Stomach (tissue), 9 donors: ENCODE measurements around the gene SCYL3. TPM values are rescaled to one million over a fixed set of nuclear protein-coding genes. Genes with fewer than 3 reads are reported as not detected.
A peak's percentile ranks its signal among the peaks of the same experiment; 100 is the strongest.
"Not testable (repeated sequence)": the region's sequence is repeated elsewhere in the genome, so short reads cannot be mapped to it uniquely, and the experiment has no call there.

Source experiments
- DNase-seq, 2 donors: peaks; one replicate each; pipeline versions ENCODE4 v3.0.0 to v3.0.0-alpha.2; 2013 to 2019
- H3K27ac ChIP-seq, 5 donors: fragments of 200-600 bp in 4 of 5; sonication (generic) in 4 of 5; one replicate each; pipeline ENCODE4 v1.5.1; 2013 to 2019; ENCODE audit warnings: mild to moderate bottlenecking in 1 of 5, moderate library complexity in 1 of 5
- H3K27me3 ChIP-seq, 3 donors: fragments of 200-600 bp; sonication (generic); one replicate each; pipeline ENCODE4 v1.5.1; 2017 to 2019; ENCODE audit warnings: mixed run types in 1 of 3
- H3K36me3 ChIP-seq, 4 donors: fragments of 200-600 bp; sonication (generic); 1 replicate in 3 of 4; 2 replicates in 1 of 4; pipeline ENCODE4 v1.5.1; 2016 to 2019
- H3K4me1 ChIP-seq, 4 donors: fragments of 200-600 bp; sonication (generic); one replicate each; pipeline ENCODE4 v1.5.1; 2016 to 2019
- H3K4me3 ChIP-seq, 4 donors: fragments of 200-600 bp; sonication (generic) in 3 of 4; one replicate each; pipeline ENCODE4 v1.5.1; 2016 to 2019; ENCODE audit warnings: mild to moderate bottlenecking in 1 of 4
- H3K9me3 ChIP-seq, 4 donors: fragments of 200-600 bp; sonication (generic); one replicate each; pipeline ENCODE4 v1.5.1; 2016 to 2019
- EP300 ChIP-seq: sonication (generic); formaldehyde crosslinking; IDR thresholded peaks from one replicate; pipeline ENCODE4 v1.6.1; 2017; ENCODE audit warnings: antibody characterized with exemption
- POLR2A ChIP-seq, 4 donors: fragments of 450-650 bp; IDR thresholded peaks; one replicate each; pipeline ENCODE4 v1.6.1; 2016; ENCODE audit warnings: antibody characterized with exemption in 4 of 4, control low read depth in 2 of 4, mild to moderate bottlenecking in 1 of 4, moderate library complexity in 1 of 4
- POLR2AphosphoS5 ChIP-seq, 3 donors: sonication (generic); formaldehyde crosslinking; IDR thresholded peaks; one replicate each; pipeline ENCODE4 v1.6.1; 2016; ENCODE audit warnings: antibody characterized with exemption in 3 of 3
- WGBS, 5 donors: extraction: QIAGEN DNeasy Blood & Tissue Kit in 3 of 5; methylation state at CpG; one replicate each; pipeline versions ENCODE4 v1.1.5 to v1.1.7; 2013 to 2018; 5-methylcytosine and 5-hydroxymethylcytosine counted together
- intact Hi-C: fragments of 100-400 bp; cut with DNase I; formaldehyde crosslinking; loops from one replicate; pipeline ENCODE4 v1.15.1; 2023; ENCODE audit warnings: low total_unique reads
- polyA plus RNA-seq, 3 donors: library from polyadenylated mRNA; stranded (reverse); fragments of 200-250 nt; gene quantifications; one replicate each; pipeline ENCODE4 v1.2.3, GENCODE V29; 2013
- total RNA-seq, 5 donors: library from RNA; depleted of rRNA; stranded (reverse); fragments of >200 nt; gene quantifications; one replicate each; pipeline versions ENCODE4 v1.1.0 to v1.2.3, GENCODE V29; 2014 to 2016
- TF ChIP-seq, protein P1 (sequence below), 7 experiments: fragments of 450-650 bp in 4 of 7; fragments of 200-600 bp in 3 of 7; sonication (generic) in 3 of 7; IDR thresholded peaks; one replicate each; pipeline ENCODE4 v1.5.1; 2016 to 2019; ENCODE audit warnings: antibody characterized with exemption in 7 of 7, control low read depth in 2 of 7, mild to moderate bottlenecking in 1 of 7
- donor health status: healthy with polysubstance abuse.
- donor health status: Bipolar disorder and iron deficiency.
- donor health status: healthy.

SCYL3 gene
- total and polyA plus RNA-seq, 8 donors = 2.3 to 17.1 (median 4.7) TPM

- TF ChIP-seq POLR2A (IDR thresholded peaks at IDR 0.05) = no peak
- 95 to 100% (median 95%) methylated on average over 1 of the region's 1 CpG for WGBS, 5 donors
- intact Hi-C loops = no loop called here
- Histone ChIP-seq H3K27me3 (no peaks in the 10 kb centered on the region), H3K27ac (no peak overlapping the region), H3K4me3 (no peak overlapping the region), H3K9me3 (no peaks in the 10 kb centered on the region), H3K36me3 (peaks cover 84 to 100% (median 100%) of the 10 kb centered on the region in 4 donors), H3K4me1 (peaks cover 0 to 8% (median 0%) of the 10 kb centered on the region in 4 donors)
- DNase-seq = no peak
Observed at GRCh38 chr1:169869426-169869825, 24.3 kb downstream of the SCYL3 start.

- no peak overlapping the region for H3K4me3 ChIP-seq
- intact Hi-C loops = no loop called here
- no peaks in the 10 kb centered on the region for H3K9me3 ChIP-seq
- H3K4me1 ChIP-seq = peaks cover 0 to 4% (median 0%) of the 10 kb centered on the region in 4 donors
- whole genome bisulfite sequencing, 5 donors = 91 to 100% (median 98%) methylated on average over 2 of the region's 2 CpGs
- no peak overlapping the region for H3K27ac ChIP-seq
- no peak for DNase-seq
- no peaks in the 10 kb centered on the region for H3K27me3 ChIP-seq
- TF ChIP-seq, protein P1, sequence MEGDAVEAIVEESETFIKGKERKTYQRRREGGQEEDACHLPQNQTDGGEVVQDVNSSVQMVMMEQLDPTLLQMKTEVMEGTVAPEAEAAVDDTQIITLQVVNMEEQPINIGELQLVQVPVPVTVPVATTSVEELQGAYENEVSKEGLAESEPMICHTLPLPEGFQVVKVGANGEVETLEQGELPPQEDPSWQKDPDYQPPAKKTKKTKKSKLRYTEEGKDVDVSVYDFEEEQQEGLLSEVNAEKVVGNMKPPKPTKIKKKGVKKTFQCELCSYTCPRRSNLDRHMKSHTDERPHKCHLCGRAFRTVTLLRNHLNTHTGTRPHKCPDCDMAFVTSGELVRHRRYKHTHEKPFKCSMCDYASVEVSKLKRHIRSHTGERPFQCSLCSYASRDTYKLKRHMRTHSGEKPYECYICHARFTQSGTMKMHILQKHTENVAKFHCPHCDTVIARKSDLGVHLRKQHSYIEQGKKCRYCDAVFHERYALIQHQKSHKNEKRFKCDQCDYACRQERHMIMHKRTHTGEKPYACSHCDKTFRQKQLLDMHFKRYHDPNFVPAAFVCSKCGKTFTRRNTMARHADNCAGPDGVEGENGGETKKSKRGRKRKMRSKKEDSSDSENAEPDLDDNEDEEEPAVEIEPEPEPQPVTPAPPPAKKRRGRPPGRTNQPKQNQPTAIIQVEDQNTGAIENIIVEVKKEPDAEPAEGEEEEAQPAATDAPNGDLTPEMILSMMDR (IDR thresholded peaks at IDR 0.05) = no peak
- TF ChIP-seq EP300 (no peak), POLR2A (IDR thresholded peaks at IDR 0.05) (no peak), POLR2AphosphoS5 (IDR thresholded peaks at IDR 0.05) (no peak)
- peaks cover 84 to 100% (median 100%) of the 10 kb centered on the region in 4 donors for H3K36me3 ChIP-seq
Observed at GRCh38 chr1:169868978-169869377, 24.7 kb downstream of the SCYL3 start.

- H3K36me3 ChIP-seq = peaks cover 85 to 100% (median 100%) of the 10 kb centered on the region in 4 donors
- intact Hi-C loops = no loop called here
Observed at GRCh38 chr1:169867012-169867675, 26.6 kb downstream of the SCYL3 start.

DNA sequence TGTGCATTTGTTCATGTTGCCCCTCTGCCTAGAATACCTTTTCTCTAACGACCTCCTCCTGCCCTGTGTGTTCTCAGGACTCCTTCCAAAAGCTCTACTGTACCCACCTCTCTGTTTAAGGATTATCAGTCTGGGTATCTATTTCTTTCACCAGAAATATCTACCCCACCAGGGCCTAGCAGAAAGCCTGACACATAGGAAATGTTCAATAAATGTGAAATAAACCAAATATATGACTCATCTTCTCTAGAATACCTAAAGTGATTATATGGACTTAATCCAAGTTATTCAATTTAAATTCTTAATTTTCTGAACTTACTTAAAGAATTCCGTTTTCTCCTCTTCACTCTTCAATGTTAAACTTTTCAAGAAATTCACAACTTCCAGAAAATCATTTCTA, 27.1 kb downstream of the SCYL3 start:
- TF ChIP-seq EP300 (no peak), POLR2AphosphoS5 (IDR thresholded peaks at IDR 0.05) (no peak), POLR2A (IDR thresholded peaks at IDR 0.05) (no peak)
- no peak overlapping the region for H3K27ac ChIP-seq
- intact Hi-C loops = no loop called here
- WGBS, 5 donors = 86 to 99% (median 94%) methylated on average over 2 of the region's 2 CpGs
- no peaks in the 10 kb centered on the region for H3K4me1 ChIP-seq
- no peaks in the 10 kb centered on the region for H3K9me3 ChIP-seq
- H3K36me3 ChIP-seq = peaks cover 85 to 100% (median 100%) of the 10 kb centered on the region in 4 donors
- DNase-seq = no peak
- no peaks in the 10 kb centered on the region for H3K27me3 ChIP-seq
- H3K4me3 ChIP-seq = no peak overlapping the region

More at GRCh38 chr1:169867012-169867675, 26.6 kb downstream of the SCYL3 start:
- peak in 1 of 2 donors; percentile 12 for DNase-seq
- WGBS, 5 donors = 79 to 96% (median 83%) methylated on average over 4 of the region's 4 CpGs
- no peak overlapping the region for H3K4me3 ChIP-seq
- no peaks in the 10 kb centered on the region for H3K27me3 ChIP-seq
- H3K9me3 ChIP-seq = no peaks in the 10 kb centered on the region
- no peaks in the 10 kb centered on the region for H3K4me1 ChIP-seq
- H3K27ac ChIP-seq = no peak overlapping the region
- TF ChIP-seq POLR2AphosphoS5 (IDR thresholded peaks at IDR 0.05) (no peak), EP300 (no peak), POLR2A (IDR thresholded peaks at IDR 0.05) (no peak)
- TF ChIP-seq, protein P1 (IDR thresholded peaks at IDR 0.05) = no peak

DNA sequence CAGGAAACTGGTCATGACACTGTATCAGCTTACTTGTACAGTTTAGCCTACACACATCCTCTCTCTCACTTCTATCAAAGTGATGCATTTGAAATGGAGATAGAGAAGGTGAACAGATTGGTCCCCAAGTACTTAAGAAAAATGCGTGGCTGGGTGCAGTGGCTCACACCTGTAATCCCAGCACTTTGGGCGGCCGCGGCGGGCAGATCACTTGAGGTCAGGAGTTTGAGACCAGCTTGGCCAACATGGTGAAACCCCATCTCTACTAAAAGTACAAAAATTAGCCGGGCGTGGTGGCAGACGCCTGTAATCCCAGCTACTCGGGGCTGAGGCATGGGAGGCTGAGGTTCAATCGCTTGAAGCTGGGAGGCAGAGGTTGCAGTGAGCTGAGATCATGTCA, 29.2 kb downstream of the SCYL3 start:
- H3K36me3 ChIP-seq = peaks cover 88 to 100% (median 100%) of the 10 kb centered on the region in 4 donors
- H3K4me1 ChIP-seq, DNase-seq, H3K27me3 ChIP-seq, H3K27ac ChIP-seq, intact Hi-C loops, H3K9me3 ChIP-seq, H3K4me3 ChIP-seq: not testable (repeated sequence)
- WGBS, 5 donors = 91 to 95% (median 92%) methylated on average over 10 of the region's 10 CpGs

GRCh38 chr1:169860750-169861149, 32.9 kb downstream of the SCYL3 start:
- Histone ChIP-seq H3K27me3 (no peaks in the 10 kb centered on the region), H3K27ac (no peak overlapping the region), H3K36me3 (peaks cover 61 to 100% (median 100%) of the 10 kb centered on the region in 4 donors), H3K9me3 (no peaks in the 10 kb centered on the region), H3K4me1 (no peaks in the 10 kb centered on the region), H3K4me3 (no peak overlapping the region)
- DNase-seq = no peak
- intact Hi-C loops = no loop called here
- TF ChIP-seq, protein P1 (IDR thresholded peaks at IDR 0.05) = no peak
- TF ChIP-seq POLR2A (IDR thresholded peaks at IDR 0.05) = no peak
